Smooth muscle cell (in vitro differentiated cells): Measurements from ENCODE around the gene GLI2. TPM values are rescaled to one million over a fixed set of nuclear protein-coding genes. Genes with fewer than 3 reads are reported as not detected.

Experiments used
- DNase-seq: peaks from one replicate; lab custom pipeline; 2025; ENCODE audit not compliant: unreplicated experiment; lab: John Stamatoyannopoulos, UW
- H2AFZ ChIP-seq: fragments of 200-600 bp; sonication (generic); 2 replicates; pipeline ENCODE4 v1.6.0; 2016; ENCODE audit warnings: antibody characterized with exemption, low read depth, mild to moderate bottlenecking
- H3F3A ChIP-seq: fragments of 200-600 bp; sonication (generic); 2 replicates; pipeline ENCODE4 v1.6.0; 2017; ENCODE audit warnings: antibody characterized with exemption, low read depth
- H3K27ac ChIP-seq: fragments of 200-600 bp; sonication (generic); 2 replicates; pipeline ENCODE4 v1.5.1; 2016; ENCODE audit warnings: low read depth, mild to moderate bottlenecking
- H3K27me3 ChIP-seq: fragments of 200-600 bp; sonication (generic); 2 replicates; pipeline ENCODE4 v1.6.1; 2016; ENCODE audit warnings: low read depth, mild to moderate bottlenecking
- H3K36me3 ChIP-seq: fragments of 200-600 bp; sonication (generic); 2 replicates; pipeline ENCODE4 v1.5.1; 2016; ENCODE audit warnings: low read depth
- H3K4me1 ChIP-seq: fragments of 200-600 bp; sonication (generic); 2 replicates; pipeline ENCODE4 v1.5.1; 2016; ENCODE audit warnings: low read depth
- H3K4me2 ChIP-seq: fragments of 200-600 bp; sonication (generic); 2 replicates; pipeline ENCODE4 v1.6.0; 2016; ENCODE audit warnings: mild to moderate bottlenecking
- H3K4me3 ChIP-seq: fragments of 200-600 bp; sonication (generic); 2 replicates; pipeline ENCODE4 v1.5.1; 2016; ENCODE audit warnings: mild to moderate bottlenecking
- H3K79me2 ChIP-seq: fragments of 200-600 bp; sonication (generic); 2 replicates; pipeline ENCODE4 v1.6.0; 2016; ENCODE audit warnings: low read depth, mild to moderate bottlenecking
- H3K9ac ChIP-seq: fragments of 200-600 bp; sonication (generic); 2 replicates; pipeline ENCODE4 v1.6.0; 2016; ENCODE audit warnings: low read depth
- H3K9me3 ChIP-seq: fragments of 200-600 bp; sonication (generic); replicated peaks from 2 replicates; pipeline ENCODE4 v1.5.1; 2016; ENCODE audit warnings: low read depth
- H4K20me1 ChIP-seq: fragments of 200-600 bp; sonication (generic); 2 replicates; pipeline ENCODE4 v1.6.0; 2016; ENCODE audit warnings: low read depth
- CTCF ChIP-seq: fragments of 200-600 bp; sonication (generic); IDR thresholded peaks from 2 replicates; pipeline ENCODE4 v1.5.1; 2017; ENCODE audit warnings: borderline replicate concordance, mild to moderate bottlenecking, antibody characterized with exemption; ENCODE audit not compliant: insufficient read depth, poor library complexity, severe bottlenecking
- WGBS: methylation state at CpG from one replicate; pipeline ENCODE4 v1.1.7; 2016; ENCODE audit warnings: low lambda C conversion rate; 5-methylcytosine and 5-hydroxymethylcytosine counted together
- polyA plus RNA-seq: library from polyadenylated mRNA; unstranded; fragments of >200 nt; fragmentation: Nextera tagmentation; extraction: Ambion mirVana; gene quantifications from 2 replicates; pipeline ENCODE4 v1.2.1, GENCODE V29; 2016
- total RNA-seq: library from RNA; depleted of rRNA; stranded (reverse); fragments of >200 nt; gene quantifications from 2 replicates; pipeline ENCODE4 v1.2.3, GENCODE V29; 2014

The GLI2 gene
- total and polyA plus RNA-seq, 2 experiments from 2014 or later: 9.4 to 10.6 TPM

GRCh38 chr2:120703330-120703994 lies 32.2 kb upstream of the GLI2 start:
- Histone ChIP-seq H3K4me3 (no peak overlapping the region), H3K9ac (no peak overlapping the region), H3K4me2 (peak overlapping the region; percentile 19), H3K79me2 (no peaks in the 10 kb centered on the region), H2AFZ (no peak overlapping the region), H3K27ac (peak overlapping the region; percentile 73), H3K36me3 (no peaks in the 10 kb centered on the region), H3K9me3 (no peaks in the 10 kb centered on the region), H3F3A (peaks cover 6% of the 10 kb centered on the region), H3K27me3 (no peaks in the 10 kb centered on the region), H3K4me1 (no peaks in the 10 kb centered on the region), H4K20me1 (no peaks in the 10 kb centered on the region)
- no peak for DNase-seq
- no peak for TF ChIP-seq CTCF
- 60% methylated on average over 4 of the region's 4 CpGs for WGBS

- no peak for TF ChIP-seq CTCF
These were observed 31.0 kb upstream of the GLI2 start for GRCh38 chr2:120704696-120705095.

GRCh38 chr2:120707816-120708215 lies 27.9 kb upstream of the GLI2 start:
- no peak for TF ChIP-seq CTCF
- 68% methylated on average over 3 of the region's 3 CpGs for WGBS
- no peak overlapping the region for H3K4me2 ChIP-seq
- peaks cover 4% of the 10 kb centered on the region for H3F3A ChIP-seq
- H3K79me2 ChIP-seq: no peaks in the 10 kb centered on the region
- H3K9me3 ChIP-seq: no peaks in the 10 kb centered on the region
- no peak overlapping the region for H3K4me3 ChIP-seq
- no peaks in the 10 kb centered on the region for H4K20me1 ChIP-seq
- no peaks in the 10 kb centered on the region for H3K36me3 ChIP-seq
- H3K9ac ChIP-seq: no peak overlapping the region
- DNase-seq: no peak
- H3K27ac ChIP-seq: no peak overlapping the region
- H2AFZ ChIP-seq: no peak overlapping the region
- no peaks in the 10 kb centered on the region for H3K4me1 ChIP-seq
- H3K27me3 ChIP-seq: peaks cover 3% of the 10 kb centered on the region

More at GRCh38 chr2:120704696-120705095, 31.0 kb upstream of the GLI2 start:
- Histone ChIP-seq H4K20me1 (no peaks in the 10 kb centered on the region), H3K9ac (no peak overlapping the region), H3K27me3 (peaks cover 3% of the 10 kb centered on the region), H3K9me3 (no peaks in the 10 kb centered on the region), H3K36me3 (no peaks in the 10 kb centered on the region), H3K4me3 (no peak overlapping the region), H3F3A (peaks cover 6% of the 10 kb centered on the region), H3K79me2 (no peaks in the 10 kb centered on the region), H3K4me2 (no peak overlapping the region), H3K27ac (no peak overlapping the region), H3K4me1 (no peaks in the 10 kb centered on the region), H2AFZ (no peak overlapping the region)
- WGBS: 67% methylated on average over 2 of the region's 2 CpGs
- no peak for DNase-seq
